Prostate gland (tissue), 2 donors: ENCODE results near the gene CMTM8.

Experiments used
- POLR2A ChIP-seq: fragments of 450-650 bp; IDR thresholded peaks from one replicate; pipeline ENCODE4 v1.6.1; 2016; ENCODE audit warnings: antibody characterized with exemption, mild to moderate bottlenecking
- TF ChIP-seq, protein P1 (sequence below), 4 experiments: fragments of 200-600 bp in 2 of 4; fragments of 450-650 bp in 2 of 4; sonication (generic) in 2 of 4; IDR thresholded peaks; 1 replicate in 3 of 4; 2 replicates in 1 of 4; pipeline ENCODE4 v1.5.1; 2016 to 2019; ENCODE audit warnings: antibody characterized with exemption in 4 of 4, mild to moderate bottlenecking in 2 of 4, moderate library complexity in 2 of 4

- TF ChIP-seq POLR2A, result no peak
- TF ChIP-seq, protein P1, sequence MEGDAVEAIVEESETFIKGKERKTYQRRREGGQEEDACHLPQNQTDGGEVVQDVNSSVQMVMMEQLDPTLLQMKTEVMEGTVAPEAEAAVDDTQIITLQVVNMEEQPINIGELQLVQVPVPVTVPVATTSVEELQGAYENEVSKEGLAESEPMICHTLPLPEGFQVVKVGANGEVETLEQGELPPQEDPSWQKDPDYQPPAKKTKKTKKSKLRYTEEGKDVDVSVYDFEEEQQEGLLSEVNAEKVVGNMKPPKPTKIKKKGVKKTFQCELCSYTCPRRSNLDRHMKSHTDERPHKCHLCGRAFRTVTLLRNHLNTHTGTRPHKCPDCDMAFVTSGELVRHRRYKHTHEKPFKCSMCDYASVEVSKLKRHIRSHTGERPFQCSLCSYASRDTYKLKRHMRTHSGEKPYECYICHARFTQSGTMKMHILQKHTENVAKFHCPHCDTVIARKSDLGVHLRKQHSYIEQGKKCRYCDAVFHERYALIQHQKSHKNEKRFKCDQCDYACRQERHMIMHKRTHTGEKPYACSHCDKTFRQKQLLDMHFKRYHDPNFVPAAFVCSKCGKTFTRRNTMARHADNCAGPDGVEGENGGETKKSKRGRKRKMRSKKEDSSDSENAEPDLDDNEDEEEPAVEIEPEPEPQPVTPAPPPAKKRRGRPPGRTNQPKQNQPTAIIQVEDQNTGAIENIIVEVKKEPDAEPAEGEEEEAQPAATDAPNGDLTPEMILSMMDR (IDR thresholded peaks at IDR 0.05), result no peak
Measured at GRCh38 chr3:32285891-32286290, 47.4 kb downstream of the CMTM8 start.
